ENCODE measurements around the gene RASAL1. TPM values are rescaled to one million over a fixed set of nuclear protein-coding genes. Genes with fewer than 3 reads are reported as not detected.

The RASAL1 gene
- total and polyA plus RNA-seq, 4 experiments from 2014 or later: 0.10 to 1.4 (median 0.63) TPM

GRCh38 chr12:113111247-113111646 lies 24.3 kb downstream of the RASAL1 start:
- Histone ChIP-seq H3K4me1 (ENCODE audit: insufficient read depth, low read length) (peaks cover 6% of the 10 kb centered on the region), H3K4me3 (ENCODE audit: low read length in 2 of 2) (no peak overlapping the region), H3K9me3 (ENCODE audit: control insufficient read depth in 1 of 2, low read length in 2 of 2) (no peaks in the 10 kb centered on the region), H3K36me3 (ENCODE audit: insufficient read depth, low read length) (no peaks in the 10 kb centered on the region), H3K27me3 (ENCODE audit: insufficient read depth, low read length) (no peaks in the 10 kb centered on the region), H3K27ac (ENCODE audit: low read depth, low read length) (no peak overlapping the region)
- H3K4me1 Mint-ChIP-seq: peaks cover 3 to 23% (median 10%) of the 10 kb centered on the region in 4 donors
- DNase-seq: no peak
- intact Hi-C loops (cut with micrococcal nuclease): no loop called here
- ChIA-PET POLR2A (ENCODE audit: partially characterized antibody) (no interaction called here), CTCF (ENCODE audit: partially characterized antibody) (interaction anchor here (1.0 to 1.9 kb wide), 3 partner anchors 8 to 118 kb away, joined by 3 to 5 read pairs (median 3); no protein-coding TSS in a partner anchor)
- no peaks in the 10 kb centered on the region for H3K36me3 Mint-ChIP-seq
- H3K27ac Mint-ChIP-seq: no peak overlapping the region
- no peaks in the 10 kb centered on the region for H3K9me3 Mint-ChIP-seq
- no peaks in the 10 kb centered on the region for H3K27me3 Mint-ChIP-seq
- no peak overlapping the region for H3K4me3 Mint-ChIP-seq

- no peaks in the 10 kb centered on the region for H3K9me3 ChIP-seq (ENCODE audit: control insufficient read depth in 1 of 2, low read length in 2 of 2)
- Mint-ChIP-seq H3K9me3 (no peaks in the 10 kb centered on the region), H3K27ac (peak overlapping the region; percentile 10 to 89 (median 50)), H3K4me3 (peak overlapping the region in 1 of 8 donors; percentile 43), H3K27me3 (no peaks in the 10 kb centered on the region), H3K36me3 (no peaks in the 10 kb centered on the region), H3K4me1 (peaks cover 3 to 25% (median 10%) of the 10 kb centered on the region in 4 donors)
- peaks cover 6% of the 10 kb centered on the region for H3K4me1 ChIP-seq (ENCODE audit: insufficient read depth, low read length)
- no peaks in the 10 kb centered on the region for H3K27me3 ChIP-seq (ENCODE audit: insufficient read depth, low read length)
- CTCF ChIA-PET (ENCODE audit: partially characterized antibody): interaction anchor here (1.1 to 1.7 kb wide), 2 partner anchors 40 to 117 kb away, joined by 3 to 4 read pairs; partner anchors contain the start of gene CFAP73
- POLR2A ChIA-PET (ENCODE audit: partially characterized antibody): interaction anchor here (1.5 kb wide), 1 partner anchor 132 kb away, joined by 3 read pairs; the partner anchor contains the start of gene OAS2
- no peak overlapping the region for H3K4me3 ChIP-seq (ENCODE audit: low read length in 2 of 2)
- DNase-seq: no peak
- intact Hi-C loops (cut with micrococcal nuclease): no loop called here
- no peak overlapping the region for H3K27ac ChIP-seq (ENCODE audit: low read depth, low read length)
- no peaks in the 10 kb centered on the region for H3K36me3 ChIP-seq (ENCODE audit: insufficient read depth, low read length)
Observed at GRCh38 chr12:113109872-113110599, 25.5 kb downstream of the RASAL1 start.

- H3K4me3 Mint-ChIP-seq: no peak overlapping the region
- Histone ChIP-seq H3K4me3 (ENCODE audit: low read length in 2 of 2) (no peak overlapping the region), H3K4me1 (ENCODE audit: insufficient read depth, low read length) (peaks cover 6% of the 10 kb centered on the region), H3K27ac (ENCODE audit: low read depth, low read length) (no peak overlapping the region), H3K27me3 (ENCODE audit: insufficient read depth, low read length) (no peaks in the 10 kb centered on the region), H3K36me3 (ENCODE audit: insufficient read depth, low read length) (no peaks in the 10 kb centered on the region), H3K9me3 (ENCODE audit: control insufficient read depth in 1 of 2, low read length in 2 of 2) (no peaks in the 10 kb centered on the region)
- ChIA-PET POLR2A (ENCODE audit: partially characterized antibody) (interaction anchor here (1.5 kb wide), 1 partner anchor 131 kb away, joined by 3 read pairs; the partner anchor contains the start of gene OAS2), CTCF (ENCODE audit: partially characterized antibody) (interaction anchor here (1.1 to 1.7 kb wide), 2 partner anchors 40 to 116 kb away, joined by 3 to 4 read pairs; partner anchors contain the start of gene CFAP73)
- no peak for DNase-seq
- peak overlapping the region in 1 of 7 donors; percentile 9 for H3K27ac Mint-ChIP-seq
- no peaks in the 10 kb centered on the region for H3K27me3 Mint-ChIP-seq
- H3K9me3 Mint-ChIP-seq: no peaks in the 10 kb centered on the region
- intact Hi-C loops (cut with micrococcal nuclease): no loop called here
- peaks cover 3 to 30% (median 11%) of the 10 kb centered on the region in 4 donors for H3K4me1 Mint-ChIP-seq
- H3K36me3 Mint-ChIP-seq: no peaks in the 10 kb centered on the region
Observed at GRCh38 chr12:113109360-113109759, 26.2 kb downstream of the RASAL1 start.

GRCh38 chr12:113108308-113108707 lies 27.3 kb downstream of the RASAL1 start:
- Mint-ChIP-seq H3K4me3 (no peak overlapping the region), H3K4me1 (peaks cover 9 to 38% (median 17%) of the 10 kb centered on the region in 4 donors), H3K9me3 (no peaks in the 10 kb centered on the region), H3K27ac (no peak overlapping the region), H3K36me3 (no peaks in the 10 kb centered on the region), H3K27me3 (no peaks in the 10 kb centered on the region)
- CTCF ChIA-PET (ENCODE audit: partially characterized antibody): interaction anchor here (1.1 kb wide), 1 partner anchor 12 kb away, joined by 4 read pairs; no protein-coding TSS in a partner anchor
- POLR2A ChIA-PET (ENCODE audit: partially characterized antibody): no interaction called here
- no peak for DNase-seq
- Histone ChIP-seq H3K27me3 (ENCODE audit: insufficient read depth, low read length) (no peaks in the 10 kb centered on the region), H3K36me3 (ENCODE audit: insufficient read depth, low read length) (no peaks in the 10 kb centered on the region), H3K4me1 (ENCODE audit: insufficient read depth, low read length) (peaks cover 11% of the 10 kb centered on the region), H3K4me3 (ENCODE audit: low read length in 2 of 2) (no peak overlapping the region), H3K27ac (ENCODE audit: low read depth, low read length) (no peak overlapping the region), H3K9me3 (ENCODE audit: control insufficient read depth in 1 of 2, low read length in 2 of 2) (no peaks in the 10 kb centered on the region)
- intact Hi-C loops (cut with micrococcal nuclease): no loop called here

GRCh38 chr12:113106361-113106760 lies 29.2 kb downstream of the RASAL1 start:
- Histone ChIP-seq H3K4me1 (ENCODE audit: insufficient read depth, low read length) (peaks cover 12% of the 10 kb centered on the region), H3K9me3 (ENCODE audit: control insufficient read depth in 1 of 2, low read length in 2 of 2) (no peaks in the 10 kb centered on the region), H3K4me3 (ENCODE audit: low read length in 2 of 2) (no peak overlapping the region), H3K27ac (ENCODE audit: low read depth, low read length) (no peak overlapping the region), H3K27me3 (ENCODE audit: insufficient read depth, low read length) (no peaks in the 10 kb centered on the region), H3K36me3 (ENCODE audit: insufficient read depth, low read length) (no peaks in the 10 kb centered on the region)
- H3K36me3 Mint-ChIP-seq: no peaks in the 10 kb centered on the region
- peaks cover 0 to 1% of the 10 kb centered on the region in 2 donors for H3K27me3 Mint-ChIP-seq
- DNase-seq: no peak
- peak overlapping the region in 1 of 8 donors; percentile 25 for H3K4me3 Mint-ChIP-seq
- POLR2A ChIA-PET (ENCODE audit: partially characterized antibody): no interaction called here
- peak overlapping the region in 4 of 7 donors; percentile 49 to 68 (median 63) for H3K27ac Mint-ChIP-seq
- CTCF ChIA-PET (ENCODE audit: partially characterized antibody): interaction anchor here (0.9 kb wide), 1 partner anchor 68 kb away, joined by 3 read pairs; no protein-coding TSS in a partner anchor
- intact Hi-C loops (cut with micrococcal nuclease): no loop called here
- peaks cover 12 to 38% (median 22%) of the 10 kb centered on the region in 4 donors for H3K4me1 Mint-ChIP-seq
- no peaks in the 10 kb centered on the region for H3K9me3 Mint-ChIP-seq

- POLR2A ChIA-PET (ENCODE audit: partially characterized antibody): no interaction called here
- H3K4me3 ChIP-seq (ENCODE audit: low read length in 2 of 2): no peak overlapping the region
- H3K27me3 Mint-ChIP-seq: peaks cover 0 to 1% of the 10 kb centered on the region in 2 donors
- no peaks in the 10 kb centered on the region for H3K9me3 Mint-ChIP-seq
- no peaks in the 10 kb centered on the region for H3K9me3 ChIP-seq (ENCODE audit: control insufficient read depth in 1 of 2, low read length in 2 of 2)
- no peak for DNase-seq
- CTCF ChIA-PET (ENCODE audit: partially characterized antibody): interaction anchor here (10.1 kb wide), 1 partner anchor 58 kb away, joined by 139 read pairs; no protein-coding TSS in a partner anchor
- H3K36me3 ChIP-seq (ENCODE audit: insufficient read depth, low read length): no peaks in the 10 kb centered on the region
- intact Hi-C loops (cut with micrococcal nuclease): no loop called here
- peaks cover 12% of the 10 kb centered on the region for H3K4me1 ChIP-seq (ENCODE audit: insufficient read depth, low read length)
- no peaks in the 10 kb centered on the region for H3K27me3 ChIP-seq (ENCODE audit: insufficient read depth, low read length)
- H3K27ac ChIP-seq (ENCODE audit: low read depth, low read length): no peak overlapping the region
- no peaks in the 10 kb centered on the region for H3K36me3 Mint-ChIP-seq
- H3K27ac Mint-ChIP-seq: no peak overlapping the region
- peaks cover 12 to 32% (median 19%) of the 10 kb centered on the region in 4 donors for H3K4me1 Mint-ChIP-seq
- H3K4me3 Mint-ChIP-seq: peak overlapping the region in 2 of 8 donors; percentile 10 to 17
Observed at GRCh38 chr12:113105606-113106271, 29.8 kb downstream of the RASAL1 start.

Measured in CD4-positive, alpha-beta memory T cell (primary cell).